NCI-H2196 treated with DMSO at 0.1 percent for 48 hours (cell line): ENCODE results near the gene OR2B2.
"Not testable (repeated sequence)": the region's sequence is repeated elsewhere in the genome, so short reads cannot be mapped to it uniquely, and the experiment has no call there.

Experiments
- DNase-seq: peaks from one replicate; lab custom pipeline; 2025; ENCODE audit not compliant: unreplicated experiment; lab: John Stamatoyannopoulos, UW

OR2B2 gene

DNA sequence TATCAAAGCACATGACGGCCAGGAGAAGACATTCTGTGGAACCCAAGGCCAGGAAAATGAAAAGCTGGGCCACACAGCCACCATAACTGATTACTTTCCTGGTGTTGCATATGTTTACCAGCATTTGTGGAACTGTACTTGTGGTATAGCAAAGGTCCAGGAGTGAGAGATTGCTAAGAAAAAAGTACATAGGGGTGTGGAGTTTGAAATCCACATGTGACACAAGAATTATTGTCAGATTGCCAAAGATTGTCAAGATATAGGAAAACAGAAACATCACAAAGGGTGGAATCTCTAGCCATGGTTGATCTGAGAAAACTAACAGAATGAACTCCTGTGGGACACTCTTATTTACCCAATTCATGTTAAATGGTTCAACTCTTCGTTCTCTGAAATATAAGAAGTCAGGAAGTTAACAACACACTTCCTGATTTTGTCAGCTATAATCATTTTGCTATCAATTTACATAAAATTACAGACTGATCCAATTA, at the start of gene OR2B2:
TSS of gene OR2B2 (minus strand) at position 441 of the 491 bp plus-strand sequence. CDS start at position 364, 77 bp downstream.
- no peak for DNase-seq

DNA sequence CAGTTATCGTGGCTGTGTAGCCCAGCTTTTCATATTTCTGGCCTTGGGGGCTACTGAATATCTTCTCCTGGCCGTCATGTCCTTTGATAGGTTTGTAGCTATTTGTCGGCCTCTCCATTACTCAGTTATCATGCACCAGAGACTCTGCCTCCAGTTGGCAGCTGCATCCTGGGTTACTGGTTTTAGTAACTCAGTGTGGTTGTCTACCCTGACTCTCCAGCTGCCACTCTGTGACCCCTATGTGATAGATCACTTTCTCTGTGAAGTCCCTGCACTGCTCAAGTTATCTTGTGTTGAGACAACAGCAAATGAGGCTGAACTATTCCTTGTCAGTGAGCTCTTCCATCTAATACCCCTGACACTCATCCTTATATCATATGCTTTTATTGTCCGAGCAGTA, 45.3 kb upstream of the OR2B2 start:
- DNase-seq = no peak

DNA sequence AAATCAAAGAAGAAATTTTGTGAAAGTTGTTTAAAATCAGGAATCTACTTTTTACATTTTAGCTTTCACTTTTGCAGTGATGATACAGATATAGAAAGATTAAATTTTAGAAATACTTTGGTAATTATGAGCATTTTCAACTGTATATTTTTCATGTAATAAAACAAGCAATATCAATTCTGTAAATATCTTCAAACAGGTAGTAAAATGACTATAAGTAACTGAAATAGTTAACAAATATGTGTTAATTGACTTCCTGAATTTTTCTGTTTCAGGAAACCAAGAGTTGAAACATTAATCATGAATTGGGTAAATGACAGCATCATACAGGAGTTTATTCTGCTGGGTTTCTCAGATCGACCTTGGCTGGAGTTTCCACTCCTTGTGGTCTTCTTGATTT, 44.7 kb upstream of the OR2B2 start, which contains the start of gene OR2B6:
TSS of gene OR2B6 (plus strand) at position 301 of the 400 bp plus-strand sequence. CDS start at position 301, 0 bp downstream.
- DNase-seq = no peak

DNA sequence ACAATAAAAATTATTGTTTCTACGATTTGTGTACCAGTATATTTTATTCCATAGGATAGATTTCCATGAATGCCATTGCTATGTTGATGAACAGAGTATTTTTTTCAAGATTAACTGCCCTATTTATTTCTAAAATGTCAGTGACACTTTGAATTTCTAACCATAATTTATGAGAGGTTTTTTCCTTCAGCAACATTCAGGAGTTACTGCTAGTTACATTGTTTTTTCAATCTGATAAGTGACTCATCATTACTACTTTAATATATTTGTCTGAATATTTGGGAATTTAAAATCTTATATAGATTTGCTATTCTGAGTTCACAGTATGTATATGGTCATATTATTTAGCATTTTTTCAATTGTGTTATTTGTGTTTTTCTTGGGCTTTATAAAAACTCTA, 38.8 kb upstream of the OR2B2 start:
- no peak for DNase-seq

DNA sequence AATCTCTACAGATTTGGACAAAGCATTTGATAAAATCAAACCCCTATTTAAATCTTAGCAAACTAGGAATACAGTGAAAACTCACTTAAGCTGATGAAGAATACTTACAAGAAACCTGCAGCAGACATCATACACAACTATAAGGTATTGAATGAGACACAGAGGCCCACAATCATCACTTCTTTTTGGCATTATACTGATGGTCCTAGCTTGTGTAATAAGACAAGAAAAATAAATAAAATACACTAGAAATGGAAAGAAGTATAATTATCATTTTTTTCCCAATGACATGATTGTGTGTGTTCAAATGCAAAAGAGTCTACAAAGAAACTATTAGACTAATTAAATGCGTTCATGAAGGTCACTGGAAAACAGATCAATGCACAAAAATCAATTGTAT, 36.0 kb upstream of the OR2B2 start:
- DNase-seq = no peak

DNA sequence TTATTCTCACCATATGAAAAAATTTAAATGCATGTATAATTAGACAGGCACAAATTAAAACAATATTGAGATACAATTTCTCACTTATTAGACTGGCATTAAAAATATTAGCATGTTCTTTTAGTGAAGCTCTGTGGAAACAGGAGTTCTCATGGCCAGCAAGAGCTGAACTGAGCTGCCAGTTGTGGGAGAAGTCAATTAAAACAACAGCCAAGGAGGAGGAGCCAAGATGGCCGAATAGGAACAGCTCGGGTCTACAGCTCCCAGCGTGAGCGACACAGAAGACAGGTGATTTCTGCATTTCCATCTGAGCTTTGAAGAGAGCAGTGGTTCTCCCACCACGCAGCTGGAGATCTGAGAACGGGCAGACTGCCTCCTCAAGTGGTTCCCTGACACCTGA, 30.9 kb upstream of the OR2B2 start:
- DNase-seq = not testable (repeated sequence)

DNA sequence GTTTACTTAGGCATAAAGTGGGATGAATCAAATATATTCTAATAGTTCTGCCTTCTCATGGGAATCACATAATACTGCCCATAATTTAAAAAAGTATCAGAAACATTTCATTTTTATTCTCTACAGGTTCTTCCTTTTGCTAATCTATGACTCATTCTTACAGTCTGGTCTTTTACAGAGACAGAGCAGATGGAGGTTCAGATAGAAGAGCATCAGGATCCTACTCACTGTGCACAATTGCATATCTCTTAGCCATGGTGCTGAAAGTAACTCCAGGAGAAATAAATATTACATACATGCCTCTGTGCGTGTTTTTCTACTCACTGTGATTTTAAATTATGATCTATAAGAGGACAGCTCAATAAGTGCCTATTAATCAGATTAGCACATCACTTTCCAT, 28.6 kb upstream of the OR2B2 start:
- DNase-seq = no peak

DNA sequence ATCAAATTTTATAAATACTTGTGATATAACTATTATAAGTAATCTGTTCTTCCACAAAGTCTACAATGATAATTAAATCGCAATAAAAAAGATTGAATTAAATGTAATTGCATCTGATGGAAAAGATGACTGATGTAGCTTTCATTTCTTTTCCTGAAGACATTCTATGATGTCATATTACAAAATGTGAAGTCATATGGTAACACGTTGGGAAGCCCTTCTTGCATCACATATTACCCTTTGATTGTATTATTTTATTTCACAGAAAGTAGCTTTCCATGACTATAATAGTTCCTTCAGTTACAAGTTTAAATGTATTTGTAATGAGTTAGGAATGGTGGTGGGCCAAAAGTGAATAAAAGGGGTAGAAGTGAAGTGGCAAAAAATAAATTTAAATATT, 19.0 kb upstream of the OR2B2 start:
- no peak for DNase-seq

DNA sequence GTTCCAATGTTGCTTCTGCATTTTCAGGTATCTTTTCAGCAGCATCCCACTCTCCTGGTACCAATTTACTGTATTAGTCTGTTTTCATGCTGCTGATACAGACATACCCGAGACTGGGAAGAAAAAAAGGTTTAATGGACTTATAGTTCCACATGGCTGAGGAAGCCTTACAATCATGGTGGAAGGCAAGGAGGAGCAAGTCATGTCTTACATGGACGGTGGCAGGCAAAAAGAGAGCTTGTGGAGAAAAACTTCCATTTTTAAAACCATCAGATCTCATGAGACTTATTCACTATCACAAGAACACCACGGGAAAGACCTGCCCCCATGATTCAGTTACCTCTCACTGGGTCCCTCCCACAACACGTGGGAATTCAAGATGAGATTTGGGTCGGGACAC, 17.7 kb upstream of the OR2B2 start:
- not testable (repeated sequence) for DNase-seq

DNA sequence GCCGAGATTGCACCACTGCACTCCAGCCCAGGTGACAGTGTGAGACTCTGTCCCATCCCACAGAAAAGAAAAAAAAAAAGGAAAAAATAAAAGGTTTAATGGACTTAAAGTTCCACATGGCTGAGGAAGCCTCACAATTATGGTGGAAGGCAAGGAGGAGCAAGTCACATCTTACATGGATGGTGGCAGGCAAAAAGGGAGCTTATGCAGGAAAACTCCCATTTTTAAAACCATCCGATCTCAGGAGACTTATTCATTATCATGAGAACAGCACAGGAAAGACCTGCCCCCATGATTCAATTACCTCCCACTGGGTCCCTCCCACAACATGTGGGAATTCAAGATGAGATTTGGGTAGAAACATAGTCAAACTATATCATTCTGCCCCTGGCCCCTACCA, 15.8 kb upstream of the OR2B2 start:
- DNase-seq = not testable (repeated sequence)

DNA sequence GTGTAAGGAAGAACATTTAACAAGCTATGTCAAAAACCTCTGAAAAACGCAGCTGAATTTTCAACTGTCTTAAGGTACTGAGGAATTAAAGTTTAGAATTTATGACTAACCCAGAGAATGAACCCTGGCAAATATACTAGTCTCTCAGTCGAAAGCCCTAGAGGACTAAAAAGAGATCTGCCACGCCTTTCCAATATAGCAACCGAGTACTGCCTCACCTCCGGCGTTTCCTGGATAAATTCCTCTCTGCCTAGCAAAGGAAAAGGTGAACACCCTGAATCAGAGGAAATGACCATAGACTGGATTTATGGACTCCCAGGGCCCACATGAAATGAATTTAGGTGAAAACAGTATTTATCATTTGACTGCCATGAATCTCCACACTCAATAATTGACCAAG, 12.0 kb upstream of the OR2B2 start:
- DNase-seq = no peak

DNA sequence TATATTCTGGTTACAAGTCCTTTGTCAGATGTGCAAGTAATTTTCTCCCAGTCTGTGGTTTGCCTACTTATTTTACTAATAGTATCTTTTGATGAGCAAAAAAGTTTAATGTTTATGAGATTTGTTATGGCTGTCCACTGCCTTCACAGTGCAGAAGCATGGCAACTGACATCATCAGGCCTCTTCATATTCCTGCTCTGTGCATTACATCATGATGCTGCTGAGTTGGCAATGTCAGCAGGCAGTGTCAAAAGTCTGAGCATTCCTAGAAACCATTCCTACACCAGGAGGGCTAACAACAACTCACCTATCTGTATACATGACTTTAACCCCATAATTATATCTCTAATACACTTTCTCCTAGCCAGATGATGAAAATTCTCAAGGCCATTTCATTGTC, 10.8 kb upstream of the OR2B2 start:
- no peak for DNase-seq

DNA sequence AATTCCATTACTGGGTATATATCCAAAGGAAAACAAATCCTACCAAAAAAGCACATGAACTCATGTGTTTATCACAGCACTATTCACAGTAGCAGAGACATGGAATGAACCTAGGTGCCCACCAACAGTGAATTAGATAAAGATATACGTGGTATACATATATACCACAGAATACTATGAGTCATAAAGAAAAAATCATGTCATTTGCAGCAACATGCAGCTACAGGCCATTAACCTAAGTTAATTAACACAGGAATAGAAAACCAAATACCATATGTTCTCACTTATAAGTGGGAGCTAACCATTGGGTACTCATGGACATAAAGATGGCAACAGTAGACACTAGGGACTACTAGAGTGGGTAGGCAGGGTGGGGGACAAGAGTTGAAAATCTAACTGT, 4.2 kb downstream of the OR2B2 start:
- DNase-seq = no peak

DNA sequence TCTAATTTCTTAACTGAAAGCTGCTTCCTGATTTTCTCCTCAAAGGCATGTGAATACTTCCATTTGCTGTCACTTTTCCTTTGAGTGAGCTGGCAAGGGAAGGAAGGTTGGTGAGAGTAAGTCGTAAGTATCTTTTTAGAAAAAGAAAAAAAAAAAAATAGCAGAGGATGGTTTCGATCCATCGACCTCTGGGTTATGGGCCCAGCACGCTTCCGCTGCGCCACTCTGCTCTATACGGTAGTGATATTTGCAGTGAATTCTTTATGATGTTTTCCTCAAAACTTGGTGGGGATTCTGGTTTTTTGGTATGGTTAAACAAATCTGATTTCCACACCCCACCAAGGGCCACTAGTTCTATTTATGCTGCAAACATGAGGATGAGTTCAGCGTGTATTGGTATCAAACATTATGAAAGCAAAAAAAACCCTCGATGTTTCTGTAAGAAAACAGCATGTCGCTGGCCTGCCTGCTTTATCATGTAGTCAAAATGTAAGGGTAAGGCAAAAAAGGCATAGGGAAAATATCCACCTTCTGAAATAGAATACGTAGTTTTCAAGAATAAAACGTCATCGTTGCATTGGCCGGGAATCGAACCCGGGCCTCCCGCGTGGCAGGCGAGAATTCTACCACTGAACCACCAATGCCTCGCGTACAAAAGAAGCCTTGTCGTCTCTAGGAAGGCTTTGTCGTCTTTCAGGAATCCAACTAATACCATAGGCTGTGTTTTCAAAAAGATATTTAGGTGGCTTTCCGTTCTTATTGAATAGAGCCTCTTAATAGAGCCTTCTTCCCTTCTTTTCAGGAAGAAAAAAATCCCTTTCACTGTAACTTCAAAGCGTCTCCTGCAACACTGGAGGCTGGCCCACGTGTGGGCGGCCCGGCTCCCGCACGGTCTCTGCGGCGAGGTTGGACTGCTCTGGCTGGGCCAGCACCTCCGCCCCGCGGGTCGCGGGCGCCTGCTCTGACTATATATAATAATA, 9.6 kb downstream of the OR2B2 start:
- peak; percentile 33 for DNase-seq

DNA sequence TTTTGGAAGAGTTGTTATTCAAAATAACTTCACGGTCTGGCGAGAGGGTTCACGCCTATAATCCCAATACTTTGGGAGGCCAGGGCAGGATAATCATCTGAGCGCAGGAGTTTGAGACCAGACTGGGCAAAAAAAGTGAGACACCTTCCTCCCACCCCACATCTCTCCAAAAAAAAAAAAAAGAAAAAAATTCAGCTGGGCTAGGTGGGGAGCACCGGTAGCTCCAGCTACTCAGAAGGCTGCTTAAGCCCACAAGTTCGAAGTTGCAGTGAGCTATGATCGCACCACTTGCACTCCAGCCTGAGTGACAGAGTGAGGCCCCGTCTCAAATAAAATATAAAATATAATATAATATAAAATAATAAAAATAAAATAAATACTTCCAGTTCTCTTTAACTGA, 10.4 kb downstream of the OR2B2 start:
- no peak for DNase-seq

DNA sequence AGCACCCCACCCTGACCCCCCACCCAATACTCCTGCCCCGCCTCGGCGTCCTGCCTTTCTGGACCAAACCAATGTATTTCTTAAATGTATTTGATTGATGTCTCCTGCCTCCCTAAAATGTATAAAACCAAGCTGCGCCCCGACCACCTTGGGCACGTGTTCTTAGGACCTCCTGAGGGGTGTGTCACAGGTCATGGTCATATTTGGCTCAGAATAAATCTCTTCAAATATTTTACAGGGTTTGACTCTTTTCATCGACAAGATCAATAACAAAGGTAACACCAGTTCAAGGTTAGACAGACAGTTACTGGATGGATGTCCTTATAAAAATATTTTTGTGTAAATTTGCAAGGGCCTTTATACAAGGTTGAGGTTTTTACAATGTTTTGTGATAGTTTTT, 12.0 kb downstream of the OR2B2 start:
- not testable (repeated sequence) for DNase-seq

DNA sequence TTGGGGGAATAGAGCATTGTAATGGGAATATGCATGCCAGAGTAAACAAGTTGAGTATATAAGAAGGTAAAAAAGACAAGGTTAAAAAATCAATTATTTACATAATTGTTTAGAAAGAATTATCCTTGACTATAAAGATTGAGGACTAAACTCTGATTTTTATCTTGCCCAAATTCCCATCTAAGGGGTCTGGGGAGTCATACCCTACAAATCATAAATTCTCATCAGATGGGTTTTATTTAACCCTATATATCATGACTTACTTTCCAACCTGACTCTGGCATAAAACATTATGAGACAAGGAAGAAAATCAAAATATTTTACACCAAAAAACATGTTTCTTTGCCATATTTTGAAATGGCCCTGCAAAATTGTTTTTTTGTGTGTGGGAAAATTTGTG, 12.7 kb downstream of the OR2B2 start:
- DNase-seq = no peak

DNA sequence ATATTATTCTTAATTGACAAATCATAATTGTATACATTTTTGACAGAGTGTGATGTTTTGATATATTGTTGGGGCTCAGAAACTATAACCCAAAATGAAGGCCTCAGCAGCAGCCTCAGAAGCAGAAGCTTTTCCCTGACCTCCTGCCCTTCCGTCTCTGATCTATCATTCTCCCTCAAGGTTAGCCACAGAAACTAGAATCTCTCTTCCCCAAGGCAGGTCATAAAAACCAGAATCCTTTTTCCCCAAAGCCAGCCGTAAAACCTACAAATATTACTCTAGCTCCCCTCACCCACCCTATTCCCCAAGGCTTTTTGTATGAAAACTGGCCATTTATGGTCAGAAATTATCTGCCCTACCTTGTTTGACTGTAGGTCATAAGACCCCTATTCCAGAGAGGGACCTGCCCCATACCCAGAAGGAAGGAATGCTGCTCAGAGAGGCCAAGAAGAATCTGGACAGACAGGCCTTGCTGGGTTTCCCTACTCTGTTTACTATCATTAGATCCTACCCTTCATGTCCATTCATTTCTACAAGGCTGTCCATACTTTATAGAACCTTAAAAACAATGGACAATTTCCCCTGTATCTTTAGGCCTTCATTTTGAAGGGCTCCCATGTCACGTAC, 14.5 kb downstream of the OR2B2 start:
- DNase-seq = no peak

DNA sequence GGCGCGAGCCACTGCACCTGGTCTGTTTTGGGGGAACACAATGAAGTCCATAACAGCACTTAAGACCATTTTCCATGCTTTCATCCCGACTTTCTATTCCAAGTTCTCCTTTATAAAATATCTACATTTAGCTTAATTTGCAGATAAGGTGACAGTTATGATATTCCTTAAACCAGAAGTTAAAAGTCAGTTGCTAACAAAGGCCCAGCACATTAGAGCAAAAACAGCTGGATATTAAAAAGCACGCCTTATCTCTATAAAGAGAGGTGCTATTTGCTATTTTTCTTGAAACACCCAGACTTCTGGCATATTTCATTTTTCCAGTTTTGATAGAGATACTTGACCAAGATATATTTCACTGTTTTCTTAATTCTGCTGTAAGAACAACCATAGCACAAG, 15.8 kb downstream of the OR2B2 start:
- no peak for DNase-seq

DNA sequence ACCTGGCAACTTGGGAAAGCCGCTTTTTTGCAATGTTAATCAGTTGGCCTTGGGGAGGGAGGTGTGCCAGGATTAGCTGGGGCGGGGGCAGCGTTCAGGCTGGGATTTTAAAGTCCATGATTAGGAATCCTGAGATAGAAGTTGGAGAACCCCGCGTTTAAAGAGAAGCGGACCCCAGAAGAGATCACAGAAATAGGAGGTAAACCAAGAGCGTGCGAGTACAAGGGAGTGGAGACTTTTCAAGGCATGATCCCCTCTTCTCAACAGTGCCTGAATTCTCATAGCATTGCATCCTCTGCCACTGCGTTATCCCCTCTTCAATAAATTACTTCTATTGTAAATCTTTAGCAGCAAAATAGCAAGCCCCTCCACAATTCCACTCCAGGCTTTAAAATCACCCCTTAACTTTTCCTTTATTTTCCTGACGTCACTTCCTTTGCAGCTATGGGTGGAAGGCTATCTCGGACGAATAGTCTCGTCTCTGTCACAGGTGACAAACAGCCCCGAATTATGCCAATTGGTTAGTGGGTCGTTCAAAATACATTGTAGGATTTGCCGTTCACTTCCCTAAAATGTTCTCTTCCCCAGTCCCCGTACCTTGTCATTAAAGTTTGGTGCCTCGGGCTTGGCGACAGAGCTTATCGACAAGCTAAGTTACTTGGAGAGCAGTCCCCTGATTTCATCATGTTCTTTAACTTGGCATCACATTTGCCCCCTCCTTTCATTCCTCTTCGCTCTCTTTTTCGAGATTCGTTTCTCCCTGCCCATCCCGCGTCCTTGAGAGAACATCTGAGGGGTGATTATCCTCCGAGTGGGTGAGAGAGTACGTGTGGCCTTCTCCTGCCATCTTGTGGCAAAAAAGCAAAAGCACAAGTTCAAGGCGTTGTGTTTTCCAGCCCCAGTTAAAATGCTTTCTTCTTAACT, 17.1 kb downstream of the OR2B2 start:
- peak; percentile 77 for DNase-seq
